GM21381 (cell line): Measurements from ENCODE around the gene ZNF275.
"Not testable (repeated sequence)": the region's sequence is repeated elsewhere in the genome, so short reads cannot be mapped to it uniquely, and the experiment has no call there.

Experiments
- ATAC-seq: cut with Tn5 transposase; IDR thresholded peaks from one replicate; pipeline ENCODE4 v1.9.1; 2021; ENCODE audit warnings: mild to moderate bottlenecking, moderate library complexity; ENCODE audit not compliant: unreplicated experiment

The ZNF275 gene

DNA sequence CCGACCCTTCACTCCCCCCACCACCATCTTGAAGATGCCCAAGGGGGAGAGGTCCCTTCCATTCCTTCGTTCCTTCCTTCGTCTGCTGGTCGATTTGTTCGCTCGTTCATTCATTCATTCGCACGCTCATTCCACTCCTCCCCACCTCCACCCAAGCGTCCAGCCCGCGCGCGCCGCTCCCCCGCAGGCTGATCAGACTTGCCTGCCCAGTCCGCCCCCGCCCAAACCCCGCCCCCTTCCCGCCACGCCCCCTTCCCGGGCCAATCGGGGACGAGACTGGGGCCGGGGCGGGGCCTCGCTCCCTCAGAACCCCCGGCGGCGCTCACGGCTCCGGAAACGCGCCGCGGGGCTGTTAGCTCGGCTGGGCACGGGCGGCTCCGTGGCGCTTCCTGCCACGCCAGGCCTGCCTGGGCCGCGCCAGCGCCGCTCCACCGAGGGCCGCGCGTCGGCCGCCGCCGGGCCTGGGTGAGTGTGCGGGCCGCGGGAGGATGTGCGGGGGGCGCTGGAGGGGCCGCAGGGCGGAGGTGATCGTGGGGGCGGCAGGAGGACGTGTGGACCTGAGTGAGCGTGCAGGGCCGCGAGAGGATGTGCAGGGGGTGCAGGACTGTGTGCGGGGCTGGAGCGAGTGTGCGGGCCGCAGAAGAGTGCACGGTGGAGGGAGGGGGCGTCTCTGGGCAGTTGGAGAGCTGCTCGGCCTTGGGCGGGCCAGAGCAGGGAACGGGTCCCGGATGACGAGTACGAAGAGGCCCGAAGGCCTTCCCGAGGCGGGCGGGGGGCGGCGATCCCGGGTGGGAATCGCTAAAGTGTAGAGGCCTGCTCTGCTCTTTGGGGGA lies at the start of gene ZNF275:
Gene ZNF275, plus strand, starts transcription at position 333 of the 833 bp plus-strand sequence. CDS start 2,527 bp downstream, outside the sequence.
- ATAC-seq: peak; percentile 90

DNA sequence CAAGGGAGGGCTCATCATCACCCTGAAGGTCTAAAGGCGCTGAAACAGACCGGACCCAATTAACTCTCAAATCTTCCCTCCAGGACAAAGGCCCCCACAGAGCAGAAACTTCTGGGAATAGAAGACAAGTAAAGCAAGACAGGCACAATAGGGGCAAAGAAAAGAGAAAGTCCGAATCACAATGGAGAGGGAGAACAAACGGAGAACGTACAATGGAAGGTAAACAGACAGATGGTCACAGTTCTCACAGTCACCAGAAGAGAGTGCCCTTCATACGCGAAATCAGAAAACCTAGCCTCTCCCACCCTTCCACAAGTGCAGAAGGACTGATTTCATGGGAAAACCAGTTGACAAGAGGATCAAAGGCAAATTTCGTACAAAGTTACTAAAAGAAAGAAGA lies 48.3 kb upstream of the ZNF275 start:
- not testable (repeated sequence) for ATAC-seq

GRCh38 chrX:153288807-153289206 lies 45.1 kb upstream of the ZNF275 start:
- ATAC-seq: not testable (repeated sequence)

- ATAC-seq: not testable (repeated sequence)
These were observed 40.4 kb upstream of the ZNF275 start for GRCh38 chrX:153293485-153294071.

- ATAC-seq: no peak
These were observed 36.6 kb upstream of the ZNF275 start for GRCh38 chrX:153297376-153297775.

DNA sequence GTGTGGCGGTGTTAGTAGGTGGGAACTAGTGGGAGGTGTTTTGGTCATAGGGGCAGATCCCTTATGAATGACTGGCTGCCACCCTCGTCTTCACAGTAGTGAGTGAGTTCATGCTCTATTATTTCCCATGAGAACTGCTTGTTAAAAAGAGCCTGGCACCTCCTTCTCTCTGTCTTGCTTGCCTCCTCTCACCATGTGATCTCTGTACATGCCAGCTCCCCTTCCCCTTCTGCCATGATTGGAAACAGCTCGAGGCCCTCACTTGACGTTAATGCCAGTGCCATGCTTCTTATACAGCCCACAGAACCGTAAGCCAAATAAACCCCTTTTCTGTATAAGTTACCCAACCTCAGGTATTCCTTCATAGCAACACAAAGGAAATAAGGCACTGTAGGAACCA lies 34.1 kb upstream of the ZNF275 start:
- no peak for ATAC-seq

DNA sequence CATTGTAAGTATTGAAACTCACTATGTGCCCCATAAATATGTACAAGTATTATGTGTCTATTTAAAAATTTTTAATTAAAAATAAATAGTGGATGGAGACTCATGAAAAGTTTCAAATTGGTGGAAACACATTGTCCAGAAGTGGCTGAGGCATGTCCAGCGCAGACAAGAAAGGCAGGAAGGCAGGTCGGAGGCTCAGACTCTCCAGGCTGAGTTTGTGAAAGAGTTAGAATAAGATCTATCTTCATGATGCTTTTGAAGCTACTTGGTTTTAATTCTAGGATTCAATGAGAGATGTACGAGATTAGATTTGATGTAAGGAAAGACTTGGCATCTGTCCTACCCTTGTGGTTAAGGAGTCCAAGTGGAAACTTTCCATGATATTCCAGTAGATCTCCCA lies 32.2 kb upstream of the ZNF275 start:
- ATAC-seq: no peak

DNA sequence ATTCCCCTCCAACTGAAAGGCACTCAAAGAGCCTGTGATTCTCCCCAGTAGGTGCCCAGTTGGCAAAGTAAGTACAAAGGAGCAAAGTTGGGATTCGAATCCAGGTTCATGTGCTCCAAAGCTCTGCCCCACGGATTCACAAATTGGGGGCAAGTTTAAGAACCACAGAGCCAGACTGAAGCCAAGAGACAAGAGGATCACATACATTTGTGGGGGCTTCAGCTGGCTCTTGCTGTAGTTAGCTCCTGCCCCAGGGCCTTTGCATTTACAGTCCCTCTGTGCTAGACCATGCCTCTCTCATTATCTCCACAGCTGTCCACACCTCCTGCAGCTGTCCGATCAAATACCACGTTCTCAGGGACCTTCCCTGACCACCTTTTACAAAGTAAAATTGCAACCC lies 31.2 kb upstream of the ZNF275 start:
- ATAC-seq: no peak

- ATAC-seq: no peak
These were observed 30.4 kb upstream of the ZNF275 start for GRCh38 chrX:153303276-153304262.

GRCh38 chrX:153304988-153305736 lies 28.8 kb upstream of the ZNF275 start:
- ATAC-seq: no peak

GRCh38 chrX:153305972-153306371 lies 28.0 kb upstream of the ZNF275 start:
- ATAC-seq: no peak

GRCh38 chrX:153306527-153307115 lies 27.3 kb upstream of the ZNF275 start:
- ATAC-seq: no peak

DNA sequence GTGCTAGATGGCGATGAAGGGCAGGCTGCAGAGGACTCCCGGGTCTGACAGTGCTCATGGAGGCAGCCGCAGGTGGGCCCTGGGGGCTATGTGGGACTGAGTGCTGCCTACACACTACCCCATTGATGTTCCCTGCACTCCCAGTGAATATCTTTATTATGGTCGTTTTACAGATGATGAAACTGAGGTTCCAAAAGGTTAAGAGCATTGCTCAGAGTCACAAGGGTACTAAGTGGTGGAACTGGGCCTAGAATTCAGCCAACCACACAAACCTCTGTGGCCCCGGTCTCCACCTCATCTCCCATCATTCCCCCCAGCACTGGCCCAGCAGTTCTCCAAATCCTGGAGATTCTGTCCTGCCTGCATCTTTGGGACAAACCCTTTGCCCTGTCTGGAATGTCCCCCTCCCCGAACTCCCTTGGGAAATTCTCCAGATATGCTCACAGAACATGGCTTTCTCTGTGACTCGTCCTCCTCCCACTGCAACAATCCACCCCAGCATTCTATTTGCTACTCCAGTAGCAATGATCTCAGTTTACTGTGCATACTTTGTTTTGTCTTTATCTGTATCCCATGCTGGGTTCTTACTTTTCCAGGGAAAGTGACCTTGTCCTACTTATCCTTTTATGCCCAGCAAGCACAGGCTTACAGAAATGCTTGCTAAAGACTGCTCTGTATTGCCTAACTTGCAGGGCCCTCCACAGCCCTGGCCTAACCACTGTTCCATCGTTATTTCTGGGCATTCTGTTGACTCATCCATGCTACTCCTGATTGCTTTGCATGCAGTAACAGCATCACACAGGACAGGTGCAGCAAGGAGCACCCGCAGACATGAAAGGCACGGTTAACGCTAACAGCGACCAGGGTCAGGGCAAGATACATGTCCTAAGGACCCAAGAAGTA lies 26.4 kb upstream of the ZNF275 start:
- no peak for ATAC-seq

DNA sequence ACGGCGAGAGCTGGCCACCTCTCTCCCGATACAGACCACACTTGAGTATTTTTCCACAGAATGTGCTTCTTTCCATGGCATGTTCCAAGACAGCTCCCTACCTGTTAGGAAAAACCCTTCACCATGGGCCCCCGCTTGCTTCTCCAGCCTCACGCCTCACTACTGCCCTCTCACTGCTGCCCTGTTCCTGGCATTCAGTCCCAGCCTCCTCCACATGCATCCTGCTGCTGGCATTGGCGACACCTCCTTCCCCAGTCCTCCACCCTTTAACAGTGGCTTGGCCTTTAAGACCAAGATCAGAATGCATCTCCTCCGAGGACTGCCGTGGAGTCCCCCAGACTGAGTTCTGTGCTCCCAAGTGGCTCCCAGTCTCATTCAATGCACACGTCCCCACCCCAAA lies 23.1 kb upstream of the ZNF275 start:
- ATAC-seq: no peak

GRCh38 chrX:153312041-153312440 lies 21.9 kb upstream of the ZNF275 start:
- ATAC-seq: no peak

- no peak for ATAC-seq
These were observed 21.1 kb upstream of the ZNF275 start for GRCh38 chrX:153312842-153313241.

DNA sequence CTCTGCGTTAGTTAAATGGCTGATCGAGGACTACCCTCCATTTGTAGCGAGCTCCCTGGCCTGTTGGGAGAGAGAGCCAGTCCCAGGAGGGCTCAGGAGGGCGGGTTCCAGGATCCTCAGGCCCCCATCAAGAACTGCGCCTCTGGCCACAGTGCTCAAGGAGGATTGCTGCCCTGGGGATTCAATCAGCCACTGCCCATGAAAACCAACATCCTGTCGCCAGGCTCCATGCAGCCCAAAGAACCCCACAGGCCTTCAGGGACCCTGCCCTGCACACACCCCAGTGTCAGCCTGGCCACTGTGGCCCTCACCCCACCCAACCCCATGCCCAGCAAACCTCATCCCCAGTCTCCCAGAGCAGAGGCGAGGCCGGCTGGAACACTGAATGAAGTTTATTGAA lies 16.6 kb upstream of the ZNF275 start:
- ATAC-seq: no peak

- no peak for ATAC-seq
These were observed 15.8 kb upstream of the ZNF275 start for GRCh38 chrX:153317996-153318722.
